Vagina (tissue), 2 donors: ENCODE results near the gene GADL1.

Experiments
- POLR2A ChIP-seq, 2 donors: fragments of 450-650 bp; IDR thresholded peaks; one replicate each; pipeline ENCODE4 v1.6.1; 2017; ENCODE audit warnings: antibody characterized with exemption in 2 of 2, mild to moderate bottlenecking in 2 of 2, moderate library complexity in 2 of 2
- POLR2AphosphoS5 ChIP-seq, 2 donors: sonication (generic); formaldehyde crosslinking; IDR thresholded peaks; one replicate each; pipeline ENCODE4 v1.9.0; 2017; ENCODE audit warnings: antibody characterized with exemption in 2 of 2, mild to moderate bottlenecking in 2 of 2, low read depth in 1 of 2; ENCODE audit not compliant: insufficient read depth in 1 of 2
- TF ChIP-seq, protein P1 (sequence below), 3 experiments: fragments of 450-650 bp in 2 of 3; fragments of 200-600 bp in 1 of 3; sonication (generic) in 1 of 3; IDR thresholded peaks; one replicate each; pipeline ENCODE4 v1.5.1; 2017 to 2019; ENCODE audit warnings: antibody characterized with exemption in 3 of 3, mild to moderate bottlenecking in 2 of 3, moderate library complexity in 2 of 3

GRCh38 chr3:30694148-30694547 lies 200.3 kb downstream of the GADL1 start:
- TF ChIP-seq, protein P1, sequence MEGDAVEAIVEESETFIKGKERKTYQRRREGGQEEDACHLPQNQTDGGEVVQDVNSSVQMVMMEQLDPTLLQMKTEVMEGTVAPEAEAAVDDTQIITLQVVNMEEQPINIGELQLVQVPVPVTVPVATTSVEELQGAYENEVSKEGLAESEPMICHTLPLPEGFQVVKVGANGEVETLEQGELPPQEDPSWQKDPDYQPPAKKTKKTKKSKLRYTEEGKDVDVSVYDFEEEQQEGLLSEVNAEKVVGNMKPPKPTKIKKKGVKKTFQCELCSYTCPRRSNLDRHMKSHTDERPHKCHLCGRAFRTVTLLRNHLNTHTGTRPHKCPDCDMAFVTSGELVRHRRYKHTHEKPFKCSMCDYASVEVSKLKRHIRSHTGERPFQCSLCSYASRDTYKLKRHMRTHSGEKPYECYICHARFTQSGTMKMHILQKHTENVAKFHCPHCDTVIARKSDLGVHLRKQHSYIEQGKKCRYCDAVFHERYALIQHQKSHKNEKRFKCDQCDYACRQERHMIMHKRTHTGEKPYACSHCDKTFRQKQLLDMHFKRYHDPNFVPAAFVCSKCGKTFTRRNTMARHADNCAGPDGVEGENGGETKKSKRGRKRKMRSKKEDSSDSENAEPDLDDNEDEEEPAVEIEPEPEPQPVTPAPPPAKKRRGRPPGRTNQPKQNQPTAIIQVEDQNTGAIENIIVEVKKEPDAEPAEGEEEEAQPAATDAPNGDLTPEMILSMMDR (IDR thresholded peaks at IDR 0.05) = no peak
- no peak for TF ChIP-seq POLR2A (IDR thresholded peaks at IDR 0.05)
- no peak for TF ChIP-seq POLR2AphosphoS5 (IDR thresholded peaks at IDR 0.05; ENCODE audit: insufficient read depth in 1 of 2, low read depth in 1 of 2)
